22Rv1 (cell line): Measurements from ENCODE around the gene NXPE4.

ENCODE experiments used
- ZFX ChIP-seq: fragments of 450-650 bp; IDR thresholded peaks from 2 replicates; pipeline ENCODE4 v1.6.1; 2017; ENCODE audit warnings: antibody characterized with exemption, borderline replicate concordance
- TF ChIP-seq, protein P1 (sequence below): fragments of 450-650 bp; IDR thresholded peaks from 2 replicates; pipeline ENCODE4 v1.5.1; 2017; ENCODE audit warnings: mild to moderate bottlenecking

DNA sequence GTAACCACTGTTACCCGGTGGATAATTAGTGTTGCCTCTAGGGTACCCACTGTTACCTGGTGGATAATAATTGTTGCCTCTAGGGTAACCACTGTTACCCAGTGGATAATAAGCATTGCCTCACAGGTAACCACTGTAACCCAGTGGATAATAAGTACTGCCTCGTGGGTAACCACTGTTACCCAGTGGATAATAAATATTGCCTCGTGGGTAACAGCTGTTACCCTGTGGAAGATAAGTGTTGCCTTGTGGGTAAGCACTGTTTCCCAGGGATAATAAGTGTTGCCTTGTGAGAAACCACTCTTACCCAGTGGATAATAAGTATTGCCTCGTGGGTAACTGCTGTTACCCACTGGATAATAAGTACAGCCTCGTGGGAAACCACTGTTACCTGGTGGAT lies 9.3 kb upstream of the NXPE4 start:
- TF ChIP-seq, protein P1, sequence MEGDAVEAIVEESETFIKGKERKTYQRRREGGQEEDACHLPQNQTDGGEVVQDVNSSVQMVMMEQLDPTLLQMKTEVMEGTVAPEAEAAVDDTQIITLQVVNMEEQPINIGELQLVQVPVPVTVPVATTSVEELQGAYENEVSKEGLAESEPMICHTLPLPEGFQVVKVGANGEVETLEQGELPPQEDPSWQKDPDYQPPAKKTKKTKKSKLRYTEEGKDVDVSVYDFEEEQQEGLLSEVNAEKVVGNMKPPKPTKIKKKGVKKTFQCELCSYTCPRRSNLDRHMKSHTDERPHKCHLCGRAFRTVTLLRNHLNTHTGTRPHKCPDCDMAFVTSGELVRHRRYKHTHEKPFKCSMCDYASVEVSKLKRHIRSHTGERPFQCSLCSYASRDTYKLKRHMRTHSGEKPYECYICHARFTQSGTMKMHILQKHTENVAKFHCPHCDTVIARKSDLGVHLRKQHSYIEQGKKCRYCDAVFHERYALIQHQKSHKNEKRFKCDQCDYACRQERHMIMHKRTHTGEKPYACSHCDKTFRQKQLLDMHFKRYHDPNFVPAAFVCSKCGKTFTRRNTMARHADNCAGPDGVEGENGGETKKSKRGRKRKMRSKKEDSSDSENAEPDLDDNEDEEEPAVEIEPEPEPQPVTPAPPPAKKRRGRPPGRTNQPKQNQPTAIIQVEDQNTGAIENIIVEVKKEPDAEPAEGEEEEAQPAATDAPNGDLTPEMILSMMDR: no peak
- no peak for TF ChIP-seq ZFX
